ENCODE results near the gene TAF6. TPM values are rescaled to one million over a fixed set of nuclear protein-coding genes. Genes with fewer than 3 reads are reported as not detected.

Gene TAF6
- polyA plus RNA-seq, result 1.8 and 3.9 TPM in 2 replicates

GRCh38 chr7:100119072-100119969, at the start of gene TAF6, which contains the start of gene CNPY4:
TSS of gene TAF6 (minus strand) at chr7:100119358. CDS start at chr7:100114209, 5,149 bp downstream.
TSS of gene CNPY4 (plus strand) at chr7:100119634. CDS start at chr7:100119745, 111 bp downstream.

GRCh38 chr7:100158229-100159098, 39.3 kb upstream of the TAF6 start, which contains the start of gene TRAPPC14:
TSS of gene TRAPPC14 (minus strand) at chr7:100158723. CDS start at chr7:100158499, 224 bp downstream.

GRCh38 chr7:100148559-100149328, 29.6 kb upstream of the TAF6 start, which contains the start of gene LAMTOR4:
TSS of gene LAMTOR4 (plus strand) at chr7:100148918. CDS start at chr7:100148973, 55 bp downstream.

GRCh38 chr7:100126931-100127865, 8.0 kb upstream of the TAF6 start, which contains the start of gene MBLAC1:
TSS of gene MBLAC1 (plus strand) at chr7:100126967. CDS start at chr7:100127396, 429 bp downstream.

GRCh38 chr7:100101016-100101862, 17.9 kb downstream of the TAF6 start, which contains the start of the genes AP4M1 and MCM7:
TSS of gene AP4M1 (plus strand) at chr7:100101643. CDS start at chr7:100101715, 72 bp downstream.
TSS of gene MCM7 (minus strand) at chr7:100101397. CDS start at chr7:100101294, 103 bp downstream.

GRCh38 chr7:100088621-100089457, 30.3 kb downstream of the TAF6 start, which contains the start of gene COPS6:
TSS of gene COPS6 (plus strand) at chr7:100088969. CDS start at chr7:100088991, 22 bp downstream.

GRCh38 chr7:100081535-100082102, 37.5 kb downstream of the TAF6 start, which contains the start of gene ZNF3:
TSS of gene ZNF3 (minus strand) at chr7:100081723. CDS start at chr7:100077357, 4,366 bp downstream.

Other genes starting within 250 kb of the TAF6 start
- gene OR2AE1, start 242.3 kb downstream of the TAF6 start, polyA plus RNA-seq, result not detected in 2 replicates
- gene TRIM4, start 199.8 kb downstream of the TAF6 start, polyA plus RNA-seq, result 3.7 and 6.7 TPM in 2 replicates
- not detected in 2 replicates for gene GJC3, start 189.7 kb downstream of the TAF6 start, polyA plus RNA-seq
- not detected in 2 replicates for gene AZGP1, start 143.3 kb downstream of the TAF6 start, polyA plus RNA-seq
- 8.3 and 11.2 TPM in 2 replicates for gene ZKSCAN1, start 103.8 kb downstream of the TAF6 start, polyA plus RNA-seq
- gene ZSCAN21, start 69.6 kb downstream of the TAF6 start, polyA plus RNA-seq, result 1.5 and 3.8 TPM in 2 replicates
- gene ZNF3, start 37.6 kb downstream of the TAF6 start, polyA plus RNA-seq, result 3.4 and 4.4 TPM in 2 replicates
- gene COPS6, start 30.4 kb downstream of the TAF6 start, polyA plus RNA-seq, result 160 and 204 TPM in 2 replicates
- 0.59 and 2.2 TPM in 2 replicates for gene MCM7, start 18.0 kb downstream of the TAF6 start, polyA plus RNA-seq
- gene AP4M1, start 17.7 kb downstream of the TAF6 start, polyA plus RNA-seq, result 1.2 and 1.5 TPM in 2 replicates
- gene CNPY4, start 276 bp upstream of the TAF6 start, polyA plus RNA-seq, result 0.54 and 1.2 TPM in 2 replicates
- gene MBLAC1, start 7.6 kb upstream of the TAF6 start, polyA plus RNA-seq, result 0.28 TPM in 1 of 2 replicates, not detected in the other
- gene LAMTOR4, start 29.6 kb upstream of the TAF6 start, polyA plus RNA-seq, result 372 and 417 TPM in 2 replicates
- gene TRAPPC14, start 39.4 kb upstream of the TAF6 start, polyA plus RNA-seq, result 0.97 and 4.0 TPM in 2 replicates
- 0.24 and 0.43 TPM in 2 replicates for gene GAL3ST4, start 49.3 kb upstream of the TAF6 start, polyA plus RNA-seq
- not detected in 2 replicates for gene GPC2, start 58.0 kb upstream of the TAF6 start, polyA plus RNA-seq
- 0.55 and 2.1 TPM in 2 replicates for gene STAG3, start 58.6 kb upstream of the TAF6 start, polyA plus RNA-seq
- gene PVRIG, start 100.6 kb upstream of the TAF6 start, polyA plus RNA-seq, result not detected in 2 replicates
- 1.0 and 2.3 TPM in 2 replicates for gene SPDYE3, start 188.3 kb upstream of the TAF6 start, polyA plus RNA-seq
- gene PILRB, start 238.8 kb upstream of the TAF6 start, polyA plus RNA-seq, result 1.9 and 9.4 TPM in 2 replicates